Stimulated activated CD8-positive, alpha-beta memory T cell treated with anti-CD3 and anti-CD28 coated beads, Interleukin-15, amount 100 ng/mL, for 1 hour (primary cell): ENCODE data around the gene LMF1.
"Not testable (repeated sequence)": the region's sequence is repeated elsewhere in the genome, so short reads cannot be mapped to it uniquely, and the experiment has no call there.

Experiments
- DNase-seq: peaks from one replicate; pipeline ENCODE4 v3.0.0-alpha.2; 2020; ENCODE audit warnings: low read depth

Gene LMF1

GRCh38 chr16:869823-870641 lies 100.8 kb downstream of the LMF1 start:
- DNase-seq: no peak

DNA sequence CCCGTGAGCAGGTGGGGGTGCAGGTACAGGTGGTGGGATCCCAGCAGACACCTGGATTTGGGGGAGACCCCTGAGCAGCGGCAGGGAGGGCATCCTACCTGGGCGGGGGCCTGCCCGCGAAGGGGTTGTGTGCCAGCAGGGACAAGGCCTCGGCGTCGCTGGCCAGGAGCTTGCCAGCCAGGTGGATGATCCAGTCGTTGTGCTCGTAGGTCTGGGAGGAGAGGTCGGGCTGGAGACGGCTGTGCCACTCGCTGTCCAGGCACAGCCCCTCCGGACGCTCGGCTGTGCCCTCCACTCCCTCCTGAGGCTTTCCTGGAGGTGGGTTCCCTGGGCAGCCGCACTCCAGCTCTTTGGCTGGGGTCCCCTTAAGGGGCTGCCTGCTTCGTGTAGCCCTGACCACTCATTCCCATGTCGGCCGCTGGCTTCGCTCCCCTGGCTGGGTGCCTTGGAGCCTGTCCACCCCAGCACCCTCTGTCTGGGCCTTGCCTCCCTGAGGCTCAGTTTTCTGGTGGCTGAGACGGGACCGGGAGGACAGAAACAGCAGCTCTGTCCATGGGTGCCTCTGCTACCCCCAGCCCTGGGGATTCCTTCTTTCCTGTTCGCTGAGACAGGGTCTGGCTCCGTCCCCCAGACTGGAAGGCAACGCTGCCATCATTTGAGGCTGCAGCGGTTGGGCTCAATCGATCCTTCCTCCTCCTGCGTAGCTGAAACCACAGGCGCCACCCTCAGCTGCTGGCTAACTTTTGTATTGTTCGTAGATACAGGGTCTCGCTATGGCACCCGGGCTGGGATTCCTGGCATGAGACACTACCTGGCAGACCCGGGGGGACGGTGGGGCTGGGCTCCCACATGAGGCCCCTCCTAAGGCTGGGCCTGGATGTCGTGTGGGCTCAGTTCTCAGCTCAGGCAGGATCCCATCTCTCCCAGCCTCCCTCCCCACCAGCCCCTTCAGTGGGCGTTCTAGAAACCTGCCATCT lies 101.7 kb downstream of the LMF1 start:
- no peak for DNase-seq

- DNase-seq: no peak
Measured at GRCh38 chr16:868386-868755, 102.4 kb downstream of the LMF1 start.

DNA sequence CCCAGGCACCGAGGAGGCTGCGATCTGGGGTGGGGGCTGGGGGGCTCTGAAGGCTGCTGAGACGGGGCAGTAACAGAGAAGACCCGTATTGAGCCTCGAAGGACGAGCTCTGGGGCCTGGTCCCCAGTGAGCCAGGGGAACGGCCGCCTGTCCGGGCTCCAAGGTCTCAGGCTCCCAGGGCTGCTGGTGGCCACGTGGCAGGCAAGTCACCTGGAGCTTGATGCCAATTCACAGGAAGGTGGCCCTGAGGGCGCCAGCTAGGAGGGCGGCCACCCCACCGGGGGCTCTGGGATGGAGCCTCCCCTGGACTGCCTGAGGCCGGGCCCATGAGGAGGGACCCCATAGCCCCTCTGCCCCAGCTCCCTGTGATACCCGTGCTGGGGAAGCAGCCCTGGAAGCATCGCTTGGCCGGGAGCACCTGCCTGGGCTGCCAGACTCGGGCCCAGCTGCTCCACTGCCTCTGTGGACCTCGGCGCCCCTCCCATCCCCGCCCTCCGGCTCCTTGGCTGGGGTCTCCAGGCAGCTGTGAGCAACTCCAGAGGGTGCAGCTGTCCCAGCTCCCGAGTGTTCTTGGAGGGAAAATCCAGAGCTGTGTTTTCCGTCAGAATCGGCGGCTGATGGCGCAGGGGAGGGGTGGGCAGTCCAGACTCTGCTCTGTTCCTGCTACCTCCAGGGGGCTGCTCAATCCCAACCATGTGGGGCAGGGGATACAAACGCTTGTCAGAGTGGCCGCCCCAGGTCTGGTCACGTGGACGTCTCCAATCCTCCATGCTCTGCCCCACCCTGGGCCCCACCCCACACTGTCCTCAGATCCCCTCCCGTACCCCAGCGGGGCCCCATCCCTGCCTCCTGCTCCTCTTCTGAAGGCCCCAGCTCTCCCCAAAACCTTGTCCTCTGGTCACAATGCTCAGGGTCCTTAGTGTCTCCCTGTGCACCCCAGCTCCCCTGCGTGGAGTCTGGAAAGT lies 103.1 kb downstream of the LMF1 start:
- DNase-seq: no peak

DNA sequence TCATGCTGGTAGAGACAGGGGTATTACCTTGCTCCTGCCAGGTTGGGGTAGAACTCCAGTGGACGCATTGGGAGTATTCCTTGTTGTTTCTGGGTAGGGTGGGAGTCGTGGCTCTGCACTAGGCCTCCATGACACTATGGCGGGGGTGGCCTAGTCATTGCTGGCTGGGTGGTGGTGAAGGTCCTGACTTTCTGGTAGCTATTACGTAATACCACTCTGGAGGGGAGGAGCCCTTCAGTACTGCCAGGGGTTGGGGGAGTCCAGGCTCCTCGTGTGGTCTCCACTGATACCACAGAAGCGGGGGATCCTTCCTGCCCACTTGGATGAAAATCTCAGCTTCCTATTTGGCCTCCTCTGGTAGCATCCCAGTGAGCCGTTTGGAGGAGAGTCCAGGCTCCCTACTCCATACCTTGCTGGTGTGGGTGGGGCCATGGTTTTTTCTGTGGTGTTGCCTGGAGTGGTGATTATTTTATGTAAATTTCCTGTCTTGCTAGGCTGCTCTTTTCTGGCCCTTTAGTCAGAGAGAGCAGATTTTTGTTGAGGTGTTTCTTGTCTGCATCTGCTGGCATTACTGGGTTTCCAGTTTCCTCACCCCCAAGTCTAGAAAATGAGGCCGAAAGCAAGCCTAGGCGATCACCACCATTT lies 104.4 kb downstream of the LMF1 start:
- no peak for DNase-seq

GRCh38 chr16:865026-865425 lies 105.8 kb downstream of the LMF1 start:
- no peak for DNase-seq

DNA sequence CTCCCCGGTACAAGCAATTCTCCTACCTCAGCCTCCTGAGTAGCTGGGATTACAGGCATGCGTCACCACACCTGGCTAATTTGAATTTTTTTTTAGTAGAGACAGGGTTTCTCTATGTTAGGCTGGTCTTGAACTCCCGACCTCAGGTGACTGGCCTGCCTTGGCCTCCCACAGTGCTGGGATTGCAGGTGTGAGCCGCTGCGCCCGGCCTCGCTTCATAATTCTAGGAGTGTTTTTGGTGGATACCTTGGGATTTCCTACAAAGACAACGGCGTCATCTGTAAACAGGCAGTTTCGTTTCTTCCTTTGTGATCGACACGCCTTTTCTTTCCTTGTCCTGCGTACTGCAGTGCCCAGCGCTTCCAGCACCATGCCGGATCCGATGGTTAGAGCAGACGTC lies 109.3 kb downstream of the LMF1 start:
- no peak for DNase-seq

DNA sequence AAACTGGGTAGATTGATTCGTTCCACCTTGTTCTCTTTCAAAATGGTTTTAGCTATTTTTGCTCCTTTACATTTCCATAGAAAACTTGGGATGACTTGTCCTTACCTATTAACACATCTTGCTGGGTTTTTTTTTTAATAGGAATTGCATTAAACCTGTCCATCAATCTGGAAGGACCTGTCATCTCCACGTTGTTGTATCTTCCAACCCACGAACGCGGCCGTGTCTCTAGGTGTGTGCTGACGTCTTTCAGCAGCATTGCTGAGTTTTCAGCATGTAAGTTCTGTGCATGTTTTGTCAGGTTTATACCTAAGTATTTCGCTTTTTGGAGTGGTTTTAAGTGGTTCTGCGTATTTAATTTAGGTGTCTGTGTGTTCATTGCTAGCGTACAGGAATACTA lies 109.9 kb downstream of the LMF1 start:
- no peak for DNase-seq

DNA sequence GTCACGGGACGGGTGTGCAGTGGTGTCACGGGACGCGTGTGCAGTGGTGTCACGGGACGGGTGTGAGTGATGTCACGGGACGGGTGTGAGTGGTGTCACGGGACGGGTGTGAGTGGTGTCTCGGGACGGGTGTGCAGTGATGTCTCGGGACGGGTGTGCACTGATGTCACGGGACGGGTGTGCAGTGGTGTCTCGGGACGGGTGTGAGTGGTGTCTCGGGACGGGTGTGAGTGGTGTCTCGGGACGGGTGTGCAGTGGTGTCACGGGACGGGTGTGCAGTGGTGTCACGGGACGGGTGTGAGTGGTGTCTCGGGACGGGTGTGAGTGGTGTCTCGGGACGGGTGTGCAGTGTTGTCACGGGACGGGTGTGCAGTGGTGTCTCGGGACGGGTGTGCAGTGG lies 111.8 kb downstream of the LMF1 start:
- DNase-seq: not testable (repeated sequence)

- DNase-seq: not testable (repeated sequence)
Measured at GRCh38 chr16:858441-858840, 112.3 kb downstream of the LMF1 start.

DNA sequence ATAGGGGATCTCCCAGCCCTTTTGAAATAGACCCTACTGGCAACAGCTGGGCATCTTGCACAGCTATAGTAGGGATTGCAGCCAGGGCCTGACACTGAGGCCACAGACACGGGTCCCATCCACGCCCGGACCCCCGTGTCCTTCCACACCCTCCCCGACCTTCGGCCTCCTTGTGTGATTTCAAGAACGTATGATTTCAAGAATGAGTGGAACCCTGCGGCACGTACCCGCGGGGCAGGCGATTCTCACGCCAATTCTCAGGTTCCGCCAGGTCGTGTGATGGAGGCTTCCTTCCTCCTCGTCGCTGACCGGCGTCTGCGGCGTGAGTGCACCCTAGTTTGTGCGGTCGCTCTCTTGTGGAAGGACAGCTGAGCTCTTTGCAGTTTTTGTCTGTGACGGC lies 114.0 kb downstream of the LMF1 start:
- DNase-seq: no peak

GRCh38 chr16:856101-856500 lies 114.7 kb downstream of the LMF1 start:
- DNase-seq: no peak

GRCh38 chr16:855471-855870 lies 115.3 kb downstream of the LMF1 start:
- no peak for DNase-seq

DNA sequence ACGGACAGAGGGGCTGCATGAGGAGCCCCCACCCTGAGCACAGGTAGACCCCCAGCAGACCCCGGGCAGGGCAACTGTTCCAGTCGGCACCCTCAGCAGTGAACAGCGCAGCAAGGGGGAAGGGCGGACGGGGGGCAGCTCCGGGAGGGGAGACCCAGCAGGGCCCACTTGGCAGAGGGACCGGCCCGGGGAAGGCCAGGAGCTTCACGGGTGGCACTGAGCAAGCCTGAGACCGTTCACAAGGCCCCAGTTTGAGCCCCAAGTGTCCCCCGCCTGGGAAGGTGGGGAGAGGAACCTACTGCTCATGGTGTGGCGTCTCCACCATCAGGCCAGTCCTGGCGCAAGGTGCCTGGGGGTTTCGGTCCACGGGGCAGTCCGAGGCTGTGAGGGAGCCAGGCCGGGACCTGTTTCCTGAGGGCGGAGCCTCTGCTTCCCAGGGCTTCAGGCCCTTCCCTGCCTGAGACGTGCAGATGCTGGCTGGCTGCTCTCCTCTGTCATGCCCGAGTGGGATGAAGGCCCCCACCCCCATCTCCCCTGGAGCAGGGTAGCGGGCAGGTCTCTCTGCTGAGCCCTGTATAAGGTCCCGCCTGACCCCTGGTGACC lies 115.9 kb downstream of the LMF1 start:
- no peak for DNase-seq

DNA sequence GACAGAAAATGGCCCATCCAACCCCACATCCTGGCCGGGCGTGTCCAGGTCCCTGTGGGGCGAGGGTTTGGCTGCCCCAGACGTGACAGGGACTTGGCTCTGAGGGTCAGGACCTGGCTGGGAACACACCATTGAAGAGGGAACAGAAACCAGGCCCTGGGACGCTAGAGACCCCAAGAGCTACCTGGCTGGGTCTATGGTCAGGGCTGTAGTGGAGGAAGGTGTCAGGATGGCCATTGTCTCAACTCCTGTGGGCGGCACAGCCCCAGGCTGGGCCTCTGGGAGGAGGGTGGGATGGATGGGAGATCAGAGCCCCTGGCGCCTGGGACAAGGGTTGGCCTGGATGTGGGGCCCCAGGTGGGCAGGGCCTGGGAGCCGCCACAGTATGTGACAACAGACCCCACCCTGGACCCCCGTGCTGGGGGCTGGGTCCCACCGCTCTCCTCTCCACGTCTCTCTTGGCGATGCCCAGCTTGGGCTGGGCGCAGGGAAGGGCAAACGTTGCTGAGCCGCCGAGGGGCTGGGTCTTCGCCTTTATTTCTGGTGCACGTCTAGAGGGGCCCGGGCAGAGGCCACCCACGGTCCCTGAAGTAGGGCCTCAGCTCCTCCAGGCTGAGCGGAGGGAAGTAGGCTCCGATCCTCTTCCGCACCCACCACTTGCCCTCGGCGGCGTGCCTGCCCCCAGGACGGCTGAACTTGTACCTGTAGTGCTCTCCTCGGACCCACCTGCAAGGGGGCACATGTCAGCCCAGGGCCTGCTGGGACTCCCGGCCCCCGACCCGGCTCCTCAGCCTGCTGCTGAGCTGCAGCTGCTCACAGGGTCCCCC lies 116.6 kb downstream of the LMF1 start:
- DNase-seq: no peak

- no peak for DNase-seq
Measured at GRCh38 chr16:853306-853705, 117.5 kb downstream of the LMF1 start.

- no peak for DNase-seq
Measured at GRCh38 chr16:852451-853185, 118.2 kb downstream of the LMF1 start.

DNA sequence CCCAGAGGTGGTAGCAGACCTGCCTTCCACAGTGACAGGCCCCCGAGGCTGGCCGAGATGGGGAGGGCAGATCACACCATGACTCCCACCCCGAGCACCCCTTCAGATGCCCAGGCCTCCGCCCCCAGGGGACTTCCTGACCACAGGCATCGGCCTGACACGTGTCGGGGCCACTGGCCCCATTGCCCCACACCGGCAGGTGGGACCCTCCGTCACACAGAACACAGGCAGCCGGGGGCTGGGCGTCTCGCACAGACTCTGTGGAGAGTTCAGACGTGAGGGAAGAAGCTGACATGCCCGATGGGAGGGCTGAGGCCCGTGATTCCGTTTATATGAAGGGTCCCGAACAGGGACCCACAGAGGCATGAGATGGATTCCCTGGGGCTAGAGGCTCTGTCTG lies 118.9 kb downstream of the LMF1 start:
- no peak for DNase-seq

DNA sequence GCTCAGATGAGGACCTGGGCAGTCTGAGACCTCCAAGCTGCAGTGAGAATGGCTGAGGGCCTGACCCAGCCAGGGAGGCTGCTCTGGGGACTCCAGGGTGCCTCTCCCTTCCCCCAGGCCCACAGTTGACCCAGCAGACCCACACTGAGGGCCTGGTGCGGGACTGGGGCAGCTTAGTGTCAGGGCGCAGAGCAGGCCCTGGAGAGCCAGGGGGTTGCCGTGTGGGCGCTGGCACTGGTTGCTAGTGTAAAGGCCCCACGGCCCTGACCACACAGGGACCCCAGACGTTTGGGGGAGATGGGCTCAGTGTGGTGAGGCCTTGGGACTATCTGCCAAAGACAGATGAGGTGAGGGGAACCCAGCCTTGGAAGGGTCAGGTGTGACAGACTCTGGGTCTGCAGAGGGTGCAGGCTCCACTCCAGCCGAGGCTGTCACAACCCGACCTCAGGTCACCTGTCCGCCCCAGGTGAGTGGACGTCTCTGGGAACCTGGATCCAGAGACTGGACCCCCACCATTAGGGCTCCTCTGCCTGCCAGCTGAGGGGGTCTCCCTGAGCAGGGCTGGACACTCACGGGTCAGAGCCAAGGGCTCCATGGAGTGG lies 119.5 kb downstream of the LMF1 start:
- DNase-seq: no peak
